GM21737 (cell line): ENCODE measurements around the gene SEMA7A.
"Not testable (repeated sequence)": the region's sequence is repeated elsewhere in the genome, so short reads cannot be mapped to it uniquely, and the experiment has no call there.

Source experiments
- ATAC-seq: cut with Tn5 transposase; IDR thresholded peaks from one replicate; pipeline ENCODE4 v1.9.1; 2021; ENCODE audit warnings: mild to moderate bottlenecking, moderate library complexity; ENCODE audit not compliant: unreplicated experiment

SEMA7A gene, protein sequence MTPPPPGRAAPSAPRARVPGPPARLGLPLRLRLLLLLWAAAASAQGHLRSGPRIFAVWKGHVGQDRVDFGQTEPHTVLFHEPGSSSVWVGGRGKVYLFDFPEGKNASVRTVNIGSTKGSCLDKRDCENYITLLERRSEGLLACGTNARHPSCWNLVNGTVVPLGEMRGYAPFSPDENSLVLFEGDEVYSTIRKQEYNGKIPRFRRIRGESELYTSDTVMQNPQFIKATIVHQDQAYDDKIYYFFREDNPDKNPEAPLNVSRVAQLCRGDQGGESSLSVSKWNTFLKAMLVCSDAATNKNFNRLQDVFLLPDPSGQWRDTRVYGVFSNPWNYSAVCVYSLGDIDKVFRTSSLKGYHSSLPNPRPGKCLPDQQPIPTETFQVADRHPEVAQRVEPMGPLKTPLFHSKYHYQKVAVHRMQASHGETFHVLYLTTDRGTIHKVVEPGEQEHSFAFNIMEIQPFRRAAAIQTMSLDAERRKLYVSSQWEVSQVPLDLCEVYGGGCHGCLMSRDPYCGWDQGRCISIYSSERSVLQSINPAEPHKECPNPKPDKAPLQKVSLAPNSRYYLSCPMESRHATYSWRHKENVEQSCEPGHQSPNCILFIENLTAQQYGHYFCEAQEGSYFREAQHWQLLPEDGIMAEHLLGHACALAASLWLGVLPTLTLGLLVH

DNA sequence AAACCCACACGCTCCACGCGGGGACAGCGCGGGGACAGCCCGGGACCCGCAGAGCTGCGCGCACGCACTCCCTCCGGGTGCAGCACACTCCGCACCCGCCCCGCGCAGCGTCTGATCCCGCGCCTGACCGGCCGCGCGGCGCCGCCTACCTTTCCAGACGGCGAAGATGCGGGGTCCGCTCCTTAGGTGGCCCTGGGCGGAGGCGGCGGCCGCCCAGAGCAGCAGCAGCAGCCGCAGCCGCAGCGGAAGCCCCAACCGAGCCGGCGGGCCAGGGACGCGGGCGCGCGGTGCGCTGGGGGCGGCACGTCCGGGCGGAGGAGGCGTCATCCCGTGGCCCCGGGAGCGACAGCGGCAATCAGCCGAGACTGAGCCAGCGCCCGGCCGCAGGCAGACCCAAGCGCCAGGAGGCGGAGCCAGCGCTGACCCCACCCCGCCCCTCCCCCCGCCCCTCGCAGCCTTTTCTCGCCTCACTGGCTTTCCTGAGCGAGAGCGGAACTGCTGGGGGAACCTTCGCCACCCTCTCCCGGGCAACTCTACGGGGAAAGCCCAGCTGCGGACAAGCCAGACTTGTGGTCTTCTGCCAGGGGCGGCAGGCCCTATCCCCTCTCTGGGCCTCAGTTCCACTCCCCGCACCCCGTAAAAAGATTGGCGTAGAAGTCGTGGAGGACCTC is at the start of gene SEMA7A:
Gene SEMA7A, minus strand, starts transcription at position 367 of the 671 bp plus-strand sequence. Its CDS starts 40 bp downstream, at position 327.
- peak; percentile 62 for ATAC-seq

DNA sequence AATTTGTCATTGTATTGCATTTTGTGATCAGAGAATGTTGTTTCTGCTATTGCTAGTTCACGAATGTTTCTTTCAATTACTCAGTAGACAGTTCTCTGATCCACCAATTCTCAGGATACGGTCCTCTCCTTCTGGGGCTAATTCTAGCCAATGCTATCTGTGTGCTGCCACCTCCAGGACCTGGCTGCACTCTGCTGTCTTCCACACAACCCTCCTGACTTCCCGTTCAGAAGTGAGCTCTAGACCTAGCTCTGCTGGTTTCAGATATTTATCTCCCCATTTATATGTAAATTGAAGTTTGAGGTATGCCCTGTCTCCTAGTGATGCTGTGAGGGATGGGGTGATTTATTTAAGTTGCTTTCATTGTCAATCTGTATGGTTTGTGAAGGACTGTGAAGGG is 48.9 kb upstream of the SEMA7A start:
- ATAC-seq = no peak

DNA sequence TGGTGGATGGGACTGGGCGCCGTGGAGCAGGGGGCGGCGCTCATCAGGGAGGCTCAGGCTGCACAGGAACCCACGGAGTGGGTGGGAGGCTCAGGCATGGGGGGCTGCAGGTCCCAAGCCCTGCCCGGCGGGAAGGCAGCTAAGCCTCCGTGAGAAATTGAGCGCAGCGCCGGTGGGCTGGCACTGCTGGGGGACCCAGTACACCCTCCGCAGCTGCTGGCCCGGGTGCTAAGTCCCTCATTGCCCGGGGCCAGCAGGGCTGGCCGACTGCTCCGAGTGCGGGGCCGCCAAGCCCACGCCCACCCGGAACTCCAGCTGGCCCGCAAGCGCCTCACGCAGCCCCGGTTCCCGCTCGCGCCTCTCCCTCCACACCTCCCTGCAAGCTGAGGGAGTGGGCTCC is 46.6 kb upstream of the SEMA7A start:
- ATAC-seq = not testable (repeated sequence)

DNA sequence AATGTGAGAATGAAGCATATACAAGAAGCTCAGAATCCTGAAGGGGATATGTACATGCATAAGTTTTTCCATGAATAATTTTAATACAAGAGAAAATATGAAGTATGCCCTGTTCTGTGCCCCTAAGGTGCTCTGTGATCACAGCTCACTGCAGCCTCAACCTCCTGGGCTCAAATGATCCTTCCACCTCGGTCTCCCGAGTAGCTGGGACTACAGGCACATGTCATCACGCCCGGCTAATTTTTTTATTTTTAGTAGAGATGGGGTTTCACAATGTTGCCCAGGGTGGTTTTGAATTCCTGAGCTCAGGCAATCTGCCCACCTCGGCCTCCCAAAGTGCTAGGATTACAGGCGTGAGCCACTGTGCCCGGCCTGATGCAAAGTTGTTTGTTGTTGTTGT is 37.9 kb upstream of the SEMA7A start:
- ATAC-seq = not testable (repeated sequence)

DNA sequence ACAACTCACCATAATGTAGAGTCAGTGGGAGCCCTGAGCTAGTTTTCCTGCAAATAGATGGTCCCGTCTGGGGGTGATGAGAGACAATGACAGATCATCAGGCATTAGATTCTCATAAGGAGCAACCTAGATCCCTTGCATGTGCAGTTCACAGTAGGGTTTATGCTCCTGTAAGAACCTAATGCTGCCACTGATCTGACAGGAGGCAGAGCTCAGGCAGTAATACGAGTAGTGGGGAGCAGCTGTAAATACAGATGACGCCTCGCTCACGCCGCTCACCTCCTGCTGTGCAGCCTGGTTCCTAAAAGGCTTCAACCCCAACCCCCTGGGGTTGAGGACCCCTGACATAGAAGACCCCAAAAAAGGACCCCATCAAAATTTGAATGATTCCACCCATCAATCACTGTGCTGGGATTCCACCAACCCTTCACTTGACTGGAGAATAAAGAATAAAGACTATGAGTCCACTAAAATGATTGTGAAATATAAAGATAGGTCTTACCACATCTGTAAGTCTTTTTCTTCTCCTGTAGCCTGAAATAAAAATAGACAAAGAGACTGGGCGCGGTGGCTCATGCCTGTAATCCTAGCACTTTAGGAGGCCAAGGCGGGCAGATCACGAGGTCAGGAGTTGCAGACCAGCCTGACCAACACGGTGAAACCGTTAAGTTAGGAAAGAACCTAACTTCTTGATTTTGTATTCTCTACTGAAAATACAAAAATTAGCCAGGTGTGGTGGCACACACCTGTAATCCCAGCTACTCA is 37.1 kb upstream of the SEMA7A start:
- no peak for ATAC-seq

DNA sequence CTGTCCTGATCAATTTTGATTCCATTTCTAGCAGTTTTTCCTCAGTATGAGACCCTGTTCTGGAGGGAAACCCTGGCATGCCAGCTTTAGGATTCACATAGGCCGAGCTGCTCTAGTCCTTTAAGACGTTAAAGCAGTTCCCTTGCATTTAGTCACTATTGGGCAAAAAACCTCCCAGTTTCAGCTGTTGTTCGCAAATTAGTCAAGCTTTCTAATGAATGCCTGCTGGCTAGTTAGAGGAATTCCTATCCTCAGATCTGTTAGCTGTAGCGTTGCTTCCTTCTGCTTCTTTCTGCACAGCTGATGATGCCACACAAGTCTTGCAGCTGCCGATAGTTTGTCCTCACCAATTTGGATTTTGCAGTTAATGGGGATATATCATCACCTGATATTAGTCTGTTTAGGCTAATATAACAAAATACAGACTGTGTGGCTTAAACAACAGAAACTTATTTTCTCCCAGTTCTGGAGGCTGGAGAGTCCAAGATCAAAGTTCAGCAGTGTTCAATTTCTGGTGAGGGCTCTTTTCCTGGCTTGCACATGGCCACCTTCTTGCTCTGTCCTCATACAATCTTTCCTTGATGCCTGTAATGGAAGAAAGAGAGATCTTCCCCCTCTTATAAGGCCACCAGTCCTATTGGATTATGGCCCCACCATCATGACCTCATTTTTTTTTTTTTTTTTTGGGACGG is 34.7 kb upstream of the SEMA7A start:
- ATAC-seq = no peak

DNA sequence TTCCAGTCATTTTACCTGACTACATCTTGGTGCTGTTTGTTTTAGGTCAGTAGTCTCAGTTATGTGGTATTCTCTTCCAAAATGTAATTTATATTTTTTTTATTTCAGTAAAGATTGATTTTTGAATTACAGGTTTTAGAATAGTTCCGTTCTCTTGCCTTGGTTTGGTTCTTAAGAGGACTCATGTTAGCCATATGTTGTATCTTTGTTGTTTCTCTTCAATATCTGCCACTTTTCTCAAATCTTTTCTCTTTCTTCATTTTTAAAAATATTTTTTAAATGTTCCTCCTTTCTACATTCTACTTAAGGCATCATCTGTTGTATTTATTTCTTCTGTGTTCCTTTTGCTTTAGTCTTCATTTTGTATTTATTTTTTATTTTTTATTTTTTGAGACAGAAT is 32.8 kb upstream of the SEMA7A start:
- no peak for ATAC-seq

DNA sequence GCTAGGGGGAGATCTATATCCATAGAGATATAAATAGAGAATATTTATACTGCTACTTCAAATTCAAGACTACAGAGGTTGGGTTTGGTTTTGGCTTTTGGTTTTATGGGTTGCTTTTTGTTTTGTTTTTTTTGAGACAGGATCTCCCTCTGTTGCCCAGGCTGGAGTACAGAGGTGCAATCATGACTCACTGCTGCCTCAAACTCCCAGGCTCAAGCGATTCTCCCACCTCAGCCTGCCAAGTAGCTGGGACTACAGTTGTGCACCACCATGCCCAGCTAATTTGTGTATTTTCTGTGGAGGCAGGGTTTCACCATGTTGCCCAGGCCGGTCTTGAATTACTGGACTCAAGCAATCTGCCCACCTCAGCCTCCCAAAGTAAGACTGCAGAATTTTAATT is 31.1 kb upstream of the SEMA7A start:
- ATAC-seq = no peak

DNA sequence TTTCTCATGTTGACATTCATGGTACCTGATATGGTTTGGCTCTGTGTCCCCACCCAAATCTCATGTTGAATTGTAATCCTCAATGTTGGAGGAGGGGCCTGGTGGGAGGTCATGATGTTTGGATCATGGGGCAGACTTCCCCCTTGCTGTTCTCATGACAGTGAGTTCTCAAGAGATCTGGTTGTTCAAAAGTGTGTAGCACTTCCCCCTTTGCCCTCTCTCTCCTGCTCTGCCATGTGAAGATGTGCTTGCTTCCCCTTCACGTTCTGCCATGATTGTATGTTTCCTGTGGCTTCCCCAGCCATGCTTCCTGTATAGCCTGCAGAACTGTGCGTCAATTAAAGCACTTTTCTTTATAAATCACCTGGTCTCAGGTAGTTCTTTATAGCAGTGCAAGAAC is 30.5 kb upstream of the SEMA7A start:
- ATAC-seq = no peak

DNA sequence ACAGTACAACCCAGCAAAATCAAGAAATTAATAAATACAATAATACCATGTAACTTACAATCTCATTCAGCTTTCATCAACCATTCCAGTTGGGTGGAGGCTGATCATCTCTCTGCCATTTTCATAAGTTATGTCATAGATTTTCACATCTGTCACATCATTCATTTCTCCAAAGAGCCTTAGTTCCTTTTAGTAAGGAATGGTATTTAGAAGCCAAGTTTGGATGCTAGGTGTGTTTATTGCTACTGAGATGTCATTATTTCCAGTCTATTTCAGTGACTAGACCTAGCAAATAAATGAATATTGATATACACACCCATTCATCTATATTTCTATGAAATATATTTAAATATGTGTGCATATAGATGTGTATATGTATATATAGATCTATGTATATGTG is 29.9 kb upstream of the SEMA7A start:
- ATAC-seq = no peak

DNA sequence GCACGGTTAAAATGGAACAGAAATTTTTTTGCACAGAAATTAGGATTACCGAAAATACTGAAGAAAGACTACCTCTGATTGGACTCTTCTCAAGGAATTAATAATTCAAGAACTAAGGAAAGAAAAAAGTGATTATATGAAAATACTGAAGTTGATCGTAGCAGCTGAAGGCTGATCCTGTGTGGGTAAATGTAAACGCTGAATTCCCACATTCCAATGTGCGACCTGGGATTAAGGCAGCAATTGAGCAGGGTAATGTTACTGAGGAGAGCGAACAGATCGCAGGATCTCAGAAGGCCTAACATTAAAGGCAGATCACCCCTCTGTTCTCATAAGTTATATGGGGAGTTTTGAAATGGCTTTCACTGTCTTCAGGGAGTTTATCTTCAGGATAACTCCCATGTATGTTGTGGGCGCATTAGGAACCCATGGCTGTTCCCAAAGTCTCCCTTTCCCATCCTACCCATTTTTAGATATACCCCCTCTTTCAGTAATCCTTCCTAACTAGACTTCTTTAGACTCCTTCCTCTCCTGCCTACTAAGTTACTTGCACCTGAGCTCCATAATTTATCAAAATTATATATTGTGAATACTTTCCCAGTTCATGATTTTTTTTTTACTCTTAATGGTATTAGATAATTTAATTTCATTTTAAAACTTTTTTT is 28.2 kb upstream of the SEMA7A start:
- ATAC-seq = no peak

DNA sequence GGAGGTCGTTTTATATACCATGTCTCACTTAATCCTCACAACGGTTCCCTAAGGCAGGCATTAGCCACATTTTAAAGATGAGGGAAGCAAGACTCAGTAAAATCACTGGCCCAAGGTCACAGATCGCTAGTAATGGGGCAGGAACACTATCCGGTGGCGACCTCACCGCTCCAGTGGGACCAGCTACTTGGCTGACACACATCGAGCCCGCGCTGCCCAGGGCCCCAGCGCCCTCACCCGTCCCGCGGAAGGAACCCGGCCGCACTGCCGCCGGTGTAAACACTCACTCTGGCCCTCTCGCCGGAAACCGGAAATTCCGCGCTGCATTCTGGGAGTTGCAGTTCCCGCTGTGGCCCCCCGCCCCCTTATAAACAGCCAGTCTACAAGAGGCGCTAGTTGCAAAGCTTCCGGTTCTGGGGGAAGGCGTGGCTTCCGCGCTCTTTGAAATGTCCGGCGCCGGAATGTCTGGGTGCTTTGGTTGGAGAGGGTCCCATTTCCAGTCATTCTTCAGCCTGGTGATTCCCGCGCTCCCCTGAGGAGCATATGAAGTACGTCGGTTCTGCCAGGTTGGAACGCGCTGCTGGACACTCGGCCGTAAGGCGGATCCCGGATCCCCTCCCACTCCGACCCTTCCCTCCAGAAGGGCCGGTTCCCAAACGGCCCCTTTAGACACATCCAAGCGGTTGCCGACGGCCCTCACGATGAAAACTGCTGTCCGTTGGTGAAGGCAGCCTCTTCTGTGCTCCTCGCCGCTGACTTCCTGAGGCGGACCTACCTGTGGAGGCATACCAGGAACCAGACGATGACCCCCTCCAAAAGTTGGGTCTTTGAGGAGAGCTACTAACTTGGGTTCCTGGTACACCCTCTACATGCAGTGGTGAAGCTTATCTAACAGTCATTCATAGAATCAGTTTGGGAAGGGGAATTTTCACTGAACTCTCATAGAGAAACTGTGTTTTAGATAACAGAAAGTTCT is 27.4 kb upstream of the SEMA7A start, which contains the start of gene UBL7:
Gene UBL7, minus strand, starts transcription at position 290 of the 976 bp plus-strand sequence. CDS start 2,293 bp downstream, outside the sequence.
- peak; percentile 73 for ATAC-seq

DNA sequence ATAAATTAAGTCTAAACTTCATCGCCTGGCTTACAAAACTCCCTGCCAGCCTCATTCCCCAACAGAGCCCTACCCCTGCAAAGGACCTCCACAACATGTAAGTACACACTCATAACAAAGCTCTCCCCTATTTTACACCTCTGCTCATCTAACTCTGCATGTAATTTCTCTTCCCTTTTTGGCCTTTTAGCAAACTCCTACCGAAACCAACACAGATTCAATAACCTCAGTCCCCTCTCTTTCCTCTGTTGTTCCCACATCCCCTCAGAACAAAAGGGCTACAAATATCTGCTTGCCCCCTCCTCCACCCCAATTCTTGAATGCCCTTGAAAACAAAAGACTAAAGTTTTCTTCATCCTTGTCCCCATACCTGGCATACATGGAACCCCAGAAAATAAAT is 26.5 kb upstream of the SEMA7A start:
- ATAC-seq = no peak

DNA sequence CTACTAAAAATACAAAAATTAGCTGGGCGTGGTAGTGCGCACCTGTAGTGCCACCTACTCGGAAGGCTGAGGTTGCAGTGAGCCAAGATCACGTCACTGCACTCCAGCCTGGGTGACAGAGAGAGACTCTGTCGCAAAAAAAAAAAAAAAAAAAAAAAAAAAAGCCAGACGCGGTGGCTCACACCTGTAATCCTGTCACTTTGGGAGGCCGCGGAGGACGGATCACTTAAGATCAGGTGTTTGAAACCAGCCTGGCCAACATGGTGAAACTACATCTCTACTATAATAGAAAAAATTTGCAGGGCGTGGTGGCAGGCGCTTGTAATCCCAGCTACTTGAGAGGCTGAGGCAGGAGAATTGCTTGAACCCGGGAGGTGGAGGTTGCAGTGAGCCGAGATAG is 26.0 kb upstream of the SEMA7A start:
- ATAC-seq = not testable (repeated sequence)

DNA sequence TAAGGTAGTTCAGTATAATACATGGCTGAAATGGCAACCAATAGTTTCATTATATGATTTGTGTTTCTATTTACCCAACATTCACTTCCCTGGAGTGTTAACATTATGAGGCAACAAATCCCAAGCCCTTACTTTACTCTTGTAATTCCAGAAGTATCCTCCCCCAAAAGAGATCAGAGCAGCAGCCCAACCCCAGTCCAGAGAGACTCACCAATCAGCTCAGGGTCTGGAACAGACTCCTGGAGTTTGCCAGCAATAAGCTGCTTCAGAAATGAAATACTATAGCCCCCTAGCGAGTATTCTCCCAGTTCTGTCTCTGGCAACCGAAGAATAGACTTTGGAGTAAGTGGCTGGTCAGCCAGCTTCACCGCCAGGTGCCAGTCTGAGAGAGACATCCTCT is 24.7 kb upstream of the SEMA7A start:
- no peak for ATAC-seq

DNA sequence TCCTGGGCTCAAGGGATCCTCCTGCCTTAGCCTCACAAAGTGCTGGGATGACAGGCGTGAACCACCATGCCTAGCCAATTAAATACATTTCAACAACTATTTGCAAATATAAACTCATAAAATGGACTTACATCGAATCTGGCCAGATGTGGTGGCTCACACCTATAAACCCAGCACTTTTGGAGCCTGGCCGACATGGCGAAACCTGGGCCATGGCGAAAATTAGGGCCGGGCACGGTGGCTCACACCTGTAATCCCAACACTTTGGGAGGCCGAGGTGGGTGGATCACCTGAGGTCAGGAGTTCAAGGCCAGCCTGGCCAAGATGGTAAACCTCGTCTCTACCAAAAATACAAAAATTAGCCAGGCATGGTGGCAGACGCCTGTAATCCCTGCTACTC is 23.3 kb upstream of the SEMA7A start:
- ATAC-seq = not testable (repeated sequence)

DNA sequence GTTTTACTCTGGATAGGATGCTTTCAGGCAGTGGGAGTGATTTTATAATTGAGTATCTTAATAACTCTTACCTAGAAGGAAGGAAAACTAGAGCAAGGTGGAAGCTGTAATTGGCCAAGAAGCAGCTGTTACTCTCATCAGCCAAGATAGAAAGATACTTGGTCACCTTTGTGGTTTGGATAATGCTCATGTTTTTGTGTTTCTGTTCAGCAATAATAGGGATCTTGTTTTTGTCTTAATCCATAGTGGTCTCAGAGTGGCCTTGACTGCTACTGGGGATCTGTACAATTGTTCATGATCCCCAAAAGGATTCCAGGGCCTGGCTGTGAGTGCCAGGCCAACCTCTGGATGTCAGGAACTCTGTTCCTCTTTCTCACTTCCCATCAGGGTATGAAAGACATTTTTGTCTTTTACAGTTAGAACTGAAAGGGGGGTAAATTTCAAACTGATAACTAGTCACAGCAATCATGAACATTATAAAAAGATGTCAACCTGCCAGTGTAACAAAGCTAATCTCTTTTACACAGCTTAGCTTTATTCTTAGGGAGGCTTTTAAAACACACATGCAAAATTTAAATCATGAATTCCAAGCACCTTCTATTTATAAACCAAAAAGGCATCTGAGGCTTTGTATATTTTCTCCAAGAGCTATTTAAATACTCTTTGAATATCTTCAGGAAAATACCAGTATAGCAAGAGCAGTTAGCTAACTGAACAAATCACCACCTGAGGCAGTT is 21.2 kb upstream of the SEMA7A start:
- no peak for ATAC-seq
